NB4 (cell line): Measurements from ENCODE around the gene KLF16.

Source experiments
- POLR2A ChIP-seq: IDR thresholded peaks from 2 replicates; pipeline ENCODE4 v1.6.1; 2011; ENCODE audit warnings: mild to moderate bottlenecking; ENCODE audit not compliant: insufficient read length; ENCODE audit errors: extremely low read depth
- TF ChIP-seq, protein P1 (sequence below): IDR thresholded peaks from one replicate; pipeline ENCODE4 v1.5.1; 2012; ENCODE audit warnings: low read depth, low read length

DNA sequence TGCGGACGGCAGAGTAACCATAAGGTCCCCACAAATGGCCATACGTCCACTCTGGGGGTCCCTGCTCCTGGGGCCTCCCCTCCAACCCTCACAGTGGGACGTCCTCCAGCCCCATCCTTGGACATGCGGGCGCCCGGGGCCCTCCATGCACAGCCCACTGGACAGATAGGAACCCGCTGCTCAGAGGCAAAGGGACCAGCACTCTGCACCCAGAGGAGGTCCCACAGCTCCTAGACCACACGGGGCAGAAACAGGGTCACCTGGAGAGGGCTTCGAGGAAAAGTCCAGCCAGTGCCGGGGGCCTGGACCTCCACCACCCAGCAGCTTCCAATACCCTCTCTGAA lies 26.2 kb downstream of the KLF16 start:
- TF ChIP-seq POLR2A = no peak
- TF ChIP-seq, protein P1, sequence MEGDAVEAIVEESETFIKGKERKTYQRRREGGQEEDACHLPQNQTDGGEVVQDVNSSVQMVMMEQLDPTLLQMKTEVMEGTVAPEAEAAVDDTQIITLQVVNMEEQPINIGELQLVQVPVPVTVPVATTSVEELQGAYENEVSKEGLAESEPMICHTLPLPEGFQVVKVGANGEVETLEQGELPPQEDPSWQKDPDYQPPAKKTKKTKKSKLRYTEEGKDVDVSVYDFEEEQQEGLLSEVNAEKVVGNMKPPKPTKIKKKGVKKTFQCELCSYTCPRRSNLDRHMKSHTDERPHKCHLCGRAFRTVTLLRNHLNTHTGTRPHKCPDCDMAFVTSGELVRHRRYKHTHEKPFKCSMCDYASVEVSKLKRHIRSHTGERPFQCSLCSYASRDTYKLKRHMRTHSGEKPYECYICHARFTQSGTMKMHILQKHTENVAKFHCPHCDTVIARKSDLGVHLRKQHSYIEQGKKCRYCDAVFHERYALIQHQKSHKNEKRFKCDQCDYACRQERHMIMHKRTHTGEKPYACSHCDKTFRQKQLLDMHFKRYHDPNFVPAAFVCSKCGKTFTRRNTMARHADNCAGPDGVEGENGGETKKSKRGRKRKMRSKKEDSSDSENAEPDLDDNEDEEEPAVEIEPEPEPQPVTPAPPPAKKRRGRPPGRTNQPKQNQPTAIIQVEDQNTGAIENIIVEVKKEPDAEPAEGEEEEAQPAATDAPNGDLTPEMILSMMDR = no peak
